Heart left ventricle (tissue), 13 donors: Measurements from ENCODE around the gene IFITM5.

ENCODE experiments used
- CTCF ChIP-seq, 12 donors: fragments of 200-600 bp; sonication (generic) in 4 of 12; IDR thresholded peaks; one replicate each; pipeline versions ENCODE4 v1.5.0 to v1.8.0; 2018 to 2022; ENCODE audit warnings: antibody characterized with exemption in 12 of 12, mild to moderate bottlenecking in 5 of 12
- POLR2A ChIP-seq, 2 donors: fragments of 450-650 bp; IDR thresholded peaks; one replicate each; pipeline ENCODE4 v1.6.1; 2017; ENCODE audit warnings: antibody characterized with exemption in 2 of 2, mild to moderate bottlenecking in 2 of 2, moderate library complexity in 2 of 2
- donor health status: ischemic (EF 13 %, LVEDD 7.1; RV severe dilation, severe dysfunction).
- donor health status: DM: no; HTN: yes; CAD: no.
- donor health status: DM: no; HTN: no; CAD: no.
- donor health status: ischemic (EF 25% LVEDD 6.9; RV normal size, moderate dysfunction).
- donor health status: ischemic (EF 25% LVEDD 5.7; RV mildly dilated, moderate dysfunction).
- donor health status: ischemic (EF 35%, LVEDD 5.7; RV mildly dilated, moderate dysfunction).
- donor health status: nonischemic (EF 11% LVEDD 7.7; RV severe dilation, severe dysfunction).
- donor health status: DM: yes; HTN: yes; CAD: no.
- donor health status: PGD.
- donor health status: ischemic (EF 29% LVEDD 5.4; RV normal size, mild dysfunction).
- donor health status: nonischemic (EF 23%, LVEDD 6.1; RV moderate dilation, normal function).

GRCh38 chr11:331358-332060 lies 32.2 kb upstream of the IFITM5 start:
- TF ChIP-seq CTCF (IDR thresholded peaks at IDR 0.05) (no peak), POLR2A (IDR thresholded peaks at IDR 0.05) (no peak)
